Endothelial cell (in vitro differentiated cells): ENCODE results near the gene U2AF1. TPM values are rescaled to one million over a fixed set of nuclear protein-coding genes. Genes with fewer than 3 reads are reported as not detected.
"Not testable (repeated sequence)": the region's sequence is repeated elsewhere in the genome, so short reads cannot be mapped to it uniquely, and the experiment has no call there.

Experiments
- DNase-seq: peaks from one replicate; pipeline ENCODE4 v3.0.0; 2021; ENCODE audit warnings: low spot score
- H3K27ac Mint-ChIP-seq: one replicate; pipeline ENCODE4 v1.8.0; 2021; ENCODE audit warnings: mixed read lengths, inconsistent platforms; ENCODE audit not compliant: unreplicated experiment
- H3K27me3 Mint-ChIP-seq: one replicate; pipeline ENCODE4 v1.8.0; 2021; ENCODE audit warnings: mild to moderate bottlenecking, moderate library complexity, mixed read lengths, inconsistent platforms; ENCODE audit not compliant: unreplicated experiment
- H3K36me3 Mint-ChIP-seq: one replicate; pipeline ENCODE4 v1.8.0; 2021; ENCODE audit warnings: mild to moderate bottlenecking, low read depth, mixed read lengths, inconsistent platforms; ENCODE audit not compliant: unreplicated experiment
- H3K4me1 Mint-ChIP-seq: one replicate; pipeline ENCODE4 v1.8.0; 2021; ENCODE audit warnings: mild to moderate bottlenecking, mixed read lengths, inconsistent platforms; ENCODE audit not compliant: unreplicated experiment
- H3K4me3 Mint-ChIP-seq: one replicate; pipeline ENCODE4 v1.8.0; 2021; ENCODE audit warnings: mild to moderate bottlenecking, mixed read lengths, inconsistent platforms; ENCODE audit not compliant: unreplicated experiment
- H3K9me3 Mint-ChIP-seq: one replicate; pipeline ENCODE4 v1.8.0; 2021; ENCODE audit warnings: mixed read lengths, inconsistent platforms; ENCODE audit not compliant: unreplicated experiment
- total RNA-seq: library from RNA; stranded (reverse); fragmentation: NEBNext Ultra II Directional; extraction: Animal tissue kit (Norgen Biotek cat#: 25700); gene quantifications from one replicate; pipeline ENCODE4 v1.2.1, GENCODE V29; 2021; ENCODE audit not compliant: unreplicated experiment

Gene U2AF1
- total RNA-seq, 1 donor from 2014 or later: 28.6 TPM

GRCh38 chr21:43075170-43076022 lies 32.0 kb downstream of the U2AF1 start, which contains the start of gene CBS:
Gene CBS, minus strand, starts transcription at chr21:43075835. Its CDS starts 3,642 bp downstream, at chr21:43072193.
- H3K4me3 Mint-ChIP-seq, H3K36me3 Mint-ChIP-seq, H3K4me1 Mint-ChIP-seq, H3K27ac Mint-ChIP-seq, DNase-seq, H3K27me3 Mint-ChIP-seq, H3K9me3 Mint-ChIP-seq: not testable (repeated sequence)

GRCh38 chr21:43074401-43075169 lies 32.8 kb downstream of the U2AF1 start:
- not testable (repeated sequence) for H3K27me3 Mint-ChIP-seq, H3K36me3 Mint-ChIP-seq, DNase-seq, H3K4me1 Mint-ChIP-seq, H3K27ac Mint-ChIP-seq, H3K4me3 Mint-ChIP-seq, H3K9me3 Mint-ChIP-seq

GRCh38 chr21:43072742-43073141 lies 34.6 kb downstream of the U2AF1 start:
- not testable (repeated sequence) for DNase-seq, H3K36me3 Mint-ChIP-seq, H3K27me3 Mint-ChIP-seq, H3K27ac Mint-ChIP-seq, H3K4me1 Mint-ChIP-seq, H3K9me3 Mint-ChIP-seq, H3K4me3 Mint-ChIP-seq

- H3K27ac Mint-ChIP-seq, H3K27me3 Mint-ChIP-seq, H3K4me3 Mint-ChIP-seq, H3K9me3 Mint-ChIP-seq, H3K36me3 Mint-ChIP-seq, H3K4me1 Mint-ChIP-seq, DNase-seq: not testable (repeated sequence)
Measured at GRCh38 chr21:43069682-43070081, 37.7 kb downstream of the U2AF1 start.

- H3K27ac Mint-ChIP-seq, H3K4me1 Mint-ChIP-seq, H3K36me3 Mint-ChIP-seq, H3K4me3 Mint-ChIP-seq, H3K27me3 Mint-ChIP-seq, DNase-seq, H3K9me3 Mint-ChIP-seq: not testable (repeated sequence)
Measured at GRCh38 chr21:43068065-43068464, 39.3 kb downstream of the U2AF1 start.

GRCh38 chr21:43066690-43067089 lies 40.7 kb downstream of the U2AF1 start:
- H3K27ac Mint-ChIP-seq, H3K27me3 Mint-ChIP-seq, H3K36me3 Mint-ChIP-seq, DNase-seq, H3K9me3 Mint-ChIP-seq, H3K4me3 Mint-ChIP-seq, H3K4me1 Mint-ChIP-seq: not testable (repeated sequence)

GRCh38 chr21:43065991-43066390 lies 41.4 kb downstream of the U2AF1 start:
- not testable (repeated sequence) for H3K4me3 Mint-ChIP-seq, H3K36me3 Mint-ChIP-seq, H3K4me1 Mint-ChIP-seq, H3K9me3 Mint-ChIP-seq, H3K27ac Mint-ChIP-seq, DNase-seq, H3K27me3 Mint-ChIP-seq

- not testable (repeated sequence) for H3K4me3 Mint-ChIP-seq, H3K36me3 Mint-ChIP-seq, H3K27me3 Mint-ChIP-seq, H3K9me3 Mint-ChIP-seq, H3K27ac Mint-ChIP-seq, DNase-seq, H3K4me1 Mint-ChIP-seq
Measured at GRCh38 chr21:43064265-43064917, 43.0 kb downstream of the U2AF1 start.

GRCh38 chr21:43062955-43063664 lies 44.3 kb downstream of the U2AF1 start:
- H3K9me3 Mint-ChIP-seq, H3K27ac Mint-ChIP-seq, H3K27me3 Mint-ChIP-seq, H3K36me3 Mint-ChIP-seq, H3K4me3 Mint-ChIP-seq, H3K4me1 Mint-ChIP-seq, DNase-seq: not testable (repeated sequence)

GRCh38 chr21:43053112-43053511 lies 54.3 kb downstream of the U2AF1 start:
- not testable (repeated sequence) for H3K4me1 Mint-ChIP-seq, H3K4me3 Mint-ChIP-seq, H3K36me3 Mint-ChIP-seq, H3K27me3 Mint-ChIP-seq, H3K27ac Mint-ChIP-seq, DNase-seq, H3K9me3 Mint-ChIP-seq
